ENCODE measurements around the gene VIM.

Gene VIM

DNA sequence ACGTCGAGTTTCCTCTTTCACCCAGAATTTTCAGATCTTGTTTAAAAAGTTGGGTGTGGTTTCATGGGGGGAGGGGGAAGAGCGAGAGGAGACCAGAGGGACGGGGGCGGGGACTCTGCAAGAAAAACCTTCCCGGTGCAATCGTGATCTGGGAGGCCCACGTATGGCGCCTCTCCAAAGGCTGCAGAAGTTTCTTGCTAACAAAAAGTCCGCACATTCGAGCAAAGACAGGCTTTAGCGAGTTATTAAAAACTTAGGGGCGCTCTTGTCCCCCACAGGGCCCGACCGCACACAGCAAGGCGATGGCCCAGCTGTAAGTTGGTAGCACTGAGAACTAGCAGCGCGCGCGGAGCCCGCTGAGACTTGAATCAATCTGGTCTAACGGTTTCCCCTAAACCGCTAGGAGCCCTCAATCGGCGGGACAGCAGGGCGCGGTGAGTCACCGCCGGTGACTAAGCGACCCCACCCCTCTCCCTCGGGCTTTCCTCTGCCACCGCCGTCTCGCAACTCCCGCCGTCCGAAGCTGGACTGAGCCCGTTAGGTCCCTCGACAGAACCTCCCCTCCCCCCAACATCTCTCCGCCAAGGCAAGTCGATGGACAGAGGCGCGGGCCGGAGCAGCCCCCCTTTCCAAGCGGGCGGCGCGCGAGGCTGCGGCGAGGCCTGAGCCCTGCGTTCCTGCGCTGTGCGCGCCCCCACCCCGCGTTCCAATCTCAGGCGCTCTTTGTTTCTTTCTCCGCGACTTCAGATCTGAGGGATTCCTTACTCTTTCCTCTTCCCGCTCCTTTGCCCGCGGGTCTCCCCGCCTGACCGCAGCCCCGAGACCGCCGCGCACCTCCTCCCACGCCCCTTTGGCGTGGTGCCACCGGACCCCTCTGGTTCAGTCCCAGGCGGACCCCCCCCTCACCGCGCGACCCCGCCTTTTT lies at the start of gene VIM:
VIM (plus strand) TSS at position 151 of the 925 bp plus-strand sequence. CDS start 1,182 bp downstream, outside the sequence.
- DNase-seq (ENCODE audit: low read depth in 2 of 2): peak; percentile 81 to 84

DNA sequence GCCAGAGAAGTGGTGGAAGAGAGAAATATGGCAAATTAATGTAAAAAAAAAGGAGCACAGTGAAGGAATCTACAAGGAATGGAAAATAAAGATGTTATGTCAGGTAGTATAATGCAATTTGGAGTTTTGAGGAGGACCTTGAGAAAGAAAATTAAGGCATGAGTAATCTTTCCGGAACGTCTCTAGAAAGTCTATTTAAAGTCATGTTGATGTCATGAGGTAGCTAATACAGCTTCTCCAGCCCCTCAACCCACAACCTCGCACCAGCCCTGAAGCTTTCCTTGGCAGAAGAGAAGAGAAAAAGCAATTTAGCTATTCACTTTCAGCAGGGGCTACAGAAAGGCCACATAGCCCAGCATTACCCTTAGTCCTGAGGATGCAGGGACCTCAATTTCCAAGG lies 49.0 kb upstream of the VIM start:
- DNase-seq (ENCODE audit: low read depth in 2 of 2): no peak

DNA sequence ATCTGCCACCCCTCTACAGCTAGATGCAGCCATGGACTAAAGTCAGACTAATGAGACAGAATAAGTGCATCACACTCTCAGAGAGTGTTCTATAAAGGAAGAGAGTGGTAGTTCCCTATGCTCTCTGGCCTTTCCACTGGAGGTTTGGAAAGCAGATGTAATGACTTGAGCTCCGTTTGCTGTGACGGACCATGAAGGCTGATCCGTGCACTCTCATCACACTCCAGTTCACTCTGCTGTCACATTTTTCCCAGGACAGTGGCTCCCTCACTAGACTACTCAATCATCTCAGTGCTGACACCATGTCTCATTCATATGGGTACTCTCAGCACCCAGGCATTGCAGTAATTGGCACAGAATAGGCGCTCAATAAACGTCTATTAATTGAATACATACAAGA lies 46.9 kb upstream of the VIM start:
- DNase-seq (ENCODE audit: low read depth in 2 of 2): no peak

DNA sequence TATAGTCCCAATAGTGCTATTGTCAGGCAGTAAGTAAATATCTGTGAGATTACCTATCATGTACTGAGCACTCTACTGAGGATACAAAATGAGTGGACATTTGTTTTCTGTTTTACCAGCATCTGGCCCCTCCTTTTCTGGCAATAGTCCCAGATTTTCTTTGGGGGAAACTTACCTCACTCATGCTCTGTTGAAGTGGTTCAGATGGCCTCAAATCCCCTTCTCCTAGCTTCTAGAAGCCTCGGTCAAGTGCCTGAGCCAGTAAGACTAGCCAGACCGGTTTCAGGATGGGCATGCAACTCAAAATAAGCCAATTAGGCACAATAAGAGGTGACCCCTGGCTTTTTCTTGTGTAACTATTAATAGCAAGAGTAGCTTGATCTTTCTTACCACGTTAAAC lies 46.3 kb upstream of the VIM start:
- no peak for DNase-seq (ENCODE audit: low read depth in 2 of 2)

DNA sequence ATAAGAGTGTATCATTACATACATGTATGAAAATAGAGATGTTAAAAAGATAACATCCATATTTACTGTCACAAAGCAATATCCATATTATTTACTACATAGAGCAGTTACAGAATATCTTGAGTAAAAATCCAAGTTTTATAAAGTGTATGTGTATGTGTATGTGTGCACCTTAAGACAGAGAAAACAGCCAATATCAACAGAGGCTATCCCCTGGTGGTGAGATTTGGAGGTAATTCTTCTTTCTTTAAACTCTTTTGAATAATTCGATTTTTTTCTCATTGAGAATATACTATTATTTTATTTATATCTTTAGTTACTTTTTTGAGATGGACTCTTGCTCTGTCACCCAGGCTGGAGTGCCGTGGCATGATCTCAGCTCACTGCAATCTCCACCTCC lies 44.9 kb upstream of the VIM start:
- no peak for DNase-seq (ENCODE audit: low read depth in 2 of 2)

DNA sequence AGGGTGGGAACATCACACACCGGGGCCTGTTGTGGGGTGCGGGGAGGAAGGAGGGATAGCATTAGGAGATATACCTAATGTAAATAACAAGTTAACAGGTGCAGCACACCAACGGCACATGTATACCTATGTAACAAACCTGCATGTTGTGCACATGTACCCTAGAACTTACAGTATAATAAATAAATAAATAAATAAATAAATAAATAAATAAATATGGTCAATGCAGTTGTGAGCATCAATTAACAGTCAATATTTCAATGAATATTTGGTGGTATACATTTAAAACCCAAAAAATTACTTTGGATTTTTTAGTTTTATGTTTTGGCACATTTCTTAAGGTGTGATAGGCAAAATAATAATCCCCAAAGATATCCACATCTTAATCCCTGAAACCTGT lies 42.2 kb upstream of the VIM start:
- DNase-seq (ENCODE audit: low read depth in 2 of 2): no peak

DNA sequence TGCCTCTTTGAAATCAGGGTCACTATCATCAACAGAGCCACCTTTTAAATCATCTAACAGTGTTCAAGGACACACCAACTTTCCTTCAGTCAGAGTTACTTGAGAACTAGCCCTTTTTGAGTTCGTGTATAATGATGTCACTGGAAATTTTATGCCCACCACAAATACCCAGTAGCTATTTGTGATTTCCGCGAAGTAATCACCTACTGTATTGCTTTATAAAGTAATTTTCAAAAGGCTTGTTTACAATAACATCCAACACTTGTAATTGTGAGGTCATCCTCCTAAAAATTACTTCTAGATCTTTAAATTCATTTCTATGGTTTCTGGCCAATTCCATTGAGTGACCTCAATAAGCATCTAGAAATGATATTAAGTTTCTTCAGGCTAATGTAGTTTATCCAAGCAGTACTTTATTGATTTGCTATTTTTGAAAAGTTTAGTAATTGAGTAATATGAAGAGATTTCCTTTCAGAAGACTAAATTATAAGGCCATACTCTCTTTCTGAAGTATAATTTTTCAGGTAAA lies 39.3 kb upstream of the VIM start:
- DNase-seq (ENCODE audit: low read depth in 2 of 2): no peak

DNA sequence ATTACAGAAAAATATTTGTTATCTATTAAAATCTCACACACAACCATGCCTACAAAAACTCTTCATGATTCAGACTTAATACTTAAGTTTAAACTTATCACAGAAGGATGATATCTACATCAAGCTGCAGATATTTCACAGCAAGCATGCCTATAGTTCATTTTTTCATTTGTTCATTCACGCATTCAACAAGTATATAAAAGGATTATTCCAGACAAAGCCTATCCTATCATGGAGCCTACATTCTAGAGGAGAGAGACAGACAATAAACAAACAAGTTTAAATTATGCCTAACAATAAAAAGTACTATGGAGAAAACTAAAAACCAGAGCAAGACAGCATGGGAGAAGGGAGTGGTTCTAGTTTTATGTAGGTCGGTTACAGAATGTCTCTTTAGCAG lies 37.4 kb upstream of the VIM start:
- DNase-seq (ENCODE audit: low read depth in 2 of 2): no peak

DNA sequence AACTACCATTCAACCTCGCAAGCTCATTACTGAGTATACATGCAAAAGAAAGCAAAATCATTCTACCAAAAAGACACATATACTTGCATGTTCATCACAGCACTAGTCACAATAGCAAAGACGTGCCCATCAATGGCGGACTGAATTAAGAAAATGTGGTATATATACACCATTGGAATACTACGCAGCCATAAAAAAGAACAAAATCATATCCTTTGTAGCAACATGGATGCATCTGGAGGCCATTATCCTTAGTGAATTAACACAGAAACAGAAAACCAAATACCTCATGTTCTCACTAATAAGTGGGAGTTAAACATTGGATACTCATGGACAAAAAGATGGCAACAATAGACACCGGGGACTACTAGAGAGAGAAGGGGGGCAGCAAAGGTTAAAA lies 33.0 kb upstream of the VIM start:
- DNase-seq (ENCODE audit: low read depth in 2 of 2): no peak

DNA sequence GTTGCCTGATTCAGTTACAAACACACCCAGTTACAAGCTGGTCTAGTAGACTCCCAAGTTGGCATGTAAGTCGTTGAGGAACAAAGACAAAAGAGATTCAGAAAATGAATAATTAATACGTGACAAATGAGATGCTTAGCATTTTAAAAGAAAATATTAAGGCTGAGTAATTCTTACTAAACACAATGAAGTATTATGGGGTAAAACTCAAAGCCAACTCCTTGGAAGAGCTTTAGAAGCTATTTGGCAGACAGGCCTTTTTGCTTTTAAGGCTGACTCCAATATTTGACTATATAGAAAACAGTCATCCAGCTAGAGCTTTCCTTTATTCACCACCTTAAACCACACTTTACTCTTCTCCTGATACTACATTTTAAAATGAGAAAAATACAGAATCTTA lies 32.0 kb upstream of the VIM start:
- DNase-seq (ENCODE audit: low read depth in 2 of 2): no peak

DNA sequence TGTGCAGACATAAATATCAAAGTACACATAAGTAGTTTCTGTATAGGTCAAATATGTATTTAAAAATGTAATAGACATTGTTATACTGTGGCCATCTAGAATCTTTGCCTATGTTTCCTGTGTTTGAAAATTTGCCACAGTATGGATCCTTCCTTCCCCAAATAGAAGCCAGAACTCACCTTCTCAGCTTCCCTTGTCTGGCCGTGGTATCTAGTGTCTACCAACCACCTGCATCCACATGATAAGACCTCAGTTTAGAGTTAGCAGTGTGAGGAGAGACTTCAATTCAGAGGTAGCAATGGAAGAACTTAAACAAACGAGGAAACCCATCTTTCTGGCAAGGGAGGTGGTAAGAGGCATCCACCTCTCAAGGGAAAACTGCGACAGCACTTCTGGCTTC lies 31.5 kb upstream of the VIM start:
- DNase-seq (ENCODE audit: low read depth in 2 of 2): no peak

DNA sequence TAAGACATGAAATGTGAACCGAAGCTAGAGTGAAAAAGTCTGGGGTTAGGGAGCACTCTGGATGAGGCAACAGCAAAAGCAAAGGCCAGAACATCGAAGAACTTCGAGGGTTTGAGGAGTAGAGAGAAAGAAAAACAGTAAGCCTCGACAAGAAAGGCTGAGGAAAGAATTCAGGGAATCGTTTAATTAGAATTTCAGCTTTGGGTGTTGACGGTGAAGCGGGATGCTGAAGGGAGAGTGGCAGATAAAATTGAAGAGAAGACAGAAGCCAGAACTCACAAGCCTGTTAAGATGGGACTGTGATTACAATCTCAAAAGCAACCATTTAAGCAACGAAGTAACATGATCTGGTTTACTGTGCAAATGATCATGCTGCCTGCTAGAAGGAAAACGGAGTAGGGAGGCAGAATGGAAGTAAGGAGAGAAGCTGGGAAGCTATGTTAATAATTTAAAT lies 28.7 kb upstream of the VIM start:
- DNase-seq (ENCODE audit: low read depth in 2 of 2): no peak

DNA sequence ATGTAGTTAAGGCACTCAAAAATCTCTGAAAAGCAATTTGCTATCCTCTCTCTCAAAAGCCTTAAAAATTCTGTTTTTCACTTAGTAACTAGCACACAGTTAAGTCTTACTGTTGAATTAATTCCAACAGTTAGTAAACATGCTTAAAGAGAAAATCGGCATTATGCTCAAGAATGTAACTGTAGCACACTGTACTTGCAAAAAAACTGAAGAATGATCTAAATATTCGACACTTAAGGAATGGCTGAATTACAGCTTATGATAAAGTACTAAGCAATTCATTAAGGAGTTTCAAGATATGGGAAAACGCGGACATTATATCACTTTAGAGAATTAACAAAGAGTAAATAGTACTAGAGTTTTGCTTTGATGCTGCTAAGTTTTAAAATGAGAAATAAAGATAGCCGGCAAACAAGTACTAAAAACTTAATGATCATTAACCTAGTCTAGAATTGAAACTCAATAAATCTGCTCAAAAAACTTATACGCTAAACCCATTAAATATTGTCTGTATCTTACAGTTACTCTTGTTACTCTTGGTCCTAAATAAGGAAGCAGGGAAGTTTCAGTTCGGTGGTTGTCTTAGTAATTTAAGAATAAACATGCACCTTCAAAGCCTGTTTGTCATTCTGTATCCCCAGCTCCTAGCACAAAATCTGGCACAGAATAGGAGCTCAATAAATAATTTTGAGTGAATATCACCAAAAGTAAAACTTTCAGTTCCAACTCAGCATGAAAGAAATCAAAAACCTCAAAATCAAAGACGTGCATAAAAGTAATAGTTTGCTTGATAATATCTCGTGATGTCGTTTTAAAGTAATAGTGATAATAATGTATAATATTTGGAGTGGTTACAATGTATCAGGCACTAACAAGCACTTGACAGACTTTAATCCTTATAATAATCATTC lies 27.8 kb upstream of the VIM start:
- no peak for DNase-seq (ENCODE audit: low read depth in 2 of 2)

DNA sequence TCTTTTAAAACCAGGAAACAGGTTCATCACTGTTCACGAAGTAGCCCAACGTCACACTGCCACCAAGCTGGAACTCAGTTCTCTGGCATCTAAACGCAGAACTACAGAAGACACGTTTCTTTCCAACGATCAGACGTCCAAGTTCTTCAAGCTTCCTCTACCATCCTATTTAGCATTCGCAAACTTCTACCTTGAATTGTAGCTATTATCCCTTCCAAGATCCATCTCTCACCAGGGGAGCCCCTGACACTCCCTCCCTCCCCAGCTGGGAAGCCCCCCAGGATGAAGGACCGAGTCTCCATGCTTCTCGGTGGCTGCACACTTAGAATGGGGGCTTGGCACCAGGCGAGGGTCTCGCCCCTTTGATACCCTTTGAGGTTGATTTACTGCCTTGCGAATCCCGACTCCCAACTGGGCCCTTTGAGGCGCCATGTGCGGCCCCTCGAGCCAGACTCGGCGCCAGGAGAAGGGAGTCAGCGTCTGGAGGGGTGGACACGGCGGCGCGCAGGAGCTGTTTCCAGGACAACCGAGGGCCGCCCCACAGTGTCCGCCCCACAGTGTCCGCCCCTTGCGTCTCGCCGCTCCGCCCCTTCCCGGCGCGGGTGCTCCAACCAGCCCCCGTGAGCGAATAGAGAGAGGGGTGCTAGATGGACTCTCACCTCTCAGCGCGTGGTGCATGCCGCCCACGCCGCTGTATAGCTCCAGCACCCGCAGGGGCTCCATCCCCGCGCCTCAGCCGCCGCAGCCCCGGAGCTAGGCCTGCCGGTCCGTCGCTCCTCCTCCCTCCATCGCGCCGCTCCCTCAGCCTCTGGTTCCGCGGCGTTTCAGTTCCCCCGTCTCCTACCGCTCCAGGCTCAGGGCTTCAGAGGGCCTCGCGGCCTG lies 26.9 kb upstream of the VIM start, which contains the start of gene TRDMT1:
TRDMT1 (minus strand) TSS at position 761 of the 882 bp plus-strand sequence; CDS start at position 723, 38 bp downstream.
- peak; percentile 76 to 77 for DNase-seq (ENCODE audit: low read depth in 2 of 2)

DNA sequence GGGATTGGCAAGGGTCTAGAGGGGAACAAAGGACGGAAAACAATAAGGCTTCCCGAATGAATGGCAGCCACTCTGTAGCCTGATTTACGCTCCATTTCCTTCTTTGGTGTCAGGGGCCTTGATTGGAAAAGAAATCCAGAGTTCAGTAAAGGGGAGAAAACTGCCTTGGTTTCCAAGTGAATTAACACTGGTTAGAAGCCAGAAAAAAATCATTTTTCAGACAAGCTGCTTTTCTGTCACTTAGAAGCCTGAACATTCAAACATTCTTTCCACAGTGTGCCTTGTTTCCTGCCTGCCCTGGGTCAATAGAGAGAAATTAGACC lies 26.3 kb upstream of the VIM start:
- no peak for DNase-seq (ENCODE audit: low read depth in 2 of 2)

DNA sequence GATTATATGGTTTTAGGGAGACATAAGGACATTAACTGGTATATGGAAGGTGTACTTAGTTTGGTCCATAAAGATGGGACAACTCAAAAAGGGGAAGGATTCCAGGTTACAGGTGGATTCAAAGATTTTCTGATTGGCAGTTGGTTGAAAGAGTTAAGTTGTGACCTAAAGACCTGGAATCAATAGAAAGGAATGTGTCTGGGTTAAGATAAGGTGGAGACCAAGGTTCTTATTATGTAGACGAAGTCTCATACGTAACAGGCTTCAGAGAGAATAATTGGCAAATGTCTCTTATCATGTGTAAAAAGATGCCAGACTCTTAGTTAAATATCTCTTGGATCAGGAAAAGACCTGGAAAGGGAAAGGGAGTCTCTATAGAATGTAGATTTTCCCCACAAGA lies 25.5 kb upstream of the VIM start:
- no peak for DNase-seq (ENCODE audit: low read depth in 2 of 2)

DNA sequence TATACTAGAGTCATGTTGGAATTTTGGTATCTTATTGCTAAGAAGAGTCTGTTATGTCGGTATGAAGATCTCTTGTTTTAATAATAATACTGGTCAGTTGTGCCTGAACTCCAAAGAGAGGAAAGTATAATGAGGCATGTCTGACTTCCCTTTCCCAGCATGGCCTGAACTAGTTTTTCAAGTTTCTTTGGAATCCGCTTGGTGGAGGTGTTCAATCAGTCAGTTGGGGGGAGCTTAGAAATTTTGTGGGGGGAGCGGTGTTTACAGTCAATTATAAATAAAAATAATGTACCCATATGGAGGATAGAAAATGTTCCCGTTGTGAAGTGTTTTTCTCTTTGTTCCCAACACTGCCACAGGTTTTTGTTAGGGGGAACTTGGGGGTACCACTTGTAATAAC lies 25.0 kb upstream of the VIM start:
- DNase-seq (ENCODE audit: low read depth in 2 of 2): no peak

DNA sequence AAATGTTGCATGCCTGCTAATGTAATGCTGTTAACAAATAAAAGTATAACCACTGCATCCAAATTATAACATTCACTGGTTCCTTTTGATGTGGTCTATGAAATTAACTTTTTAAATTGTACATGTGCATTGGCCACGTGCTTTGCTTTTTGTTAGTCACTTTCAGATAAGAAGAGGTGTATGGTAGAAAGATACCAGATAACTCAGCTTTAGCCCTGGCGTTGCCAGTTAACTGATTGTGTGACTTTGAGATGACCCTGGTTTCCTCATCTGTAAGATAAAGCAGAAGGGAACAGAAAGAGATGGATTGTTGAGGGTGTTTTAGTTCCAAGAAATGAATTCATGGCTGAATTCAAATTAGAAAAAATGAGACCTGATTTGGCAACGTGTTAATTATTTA lies 24.6 kb upstream of the VIM start:
- DNase-seq (ENCODE audit: low read depth in 2 of 2): no peak

DNA sequence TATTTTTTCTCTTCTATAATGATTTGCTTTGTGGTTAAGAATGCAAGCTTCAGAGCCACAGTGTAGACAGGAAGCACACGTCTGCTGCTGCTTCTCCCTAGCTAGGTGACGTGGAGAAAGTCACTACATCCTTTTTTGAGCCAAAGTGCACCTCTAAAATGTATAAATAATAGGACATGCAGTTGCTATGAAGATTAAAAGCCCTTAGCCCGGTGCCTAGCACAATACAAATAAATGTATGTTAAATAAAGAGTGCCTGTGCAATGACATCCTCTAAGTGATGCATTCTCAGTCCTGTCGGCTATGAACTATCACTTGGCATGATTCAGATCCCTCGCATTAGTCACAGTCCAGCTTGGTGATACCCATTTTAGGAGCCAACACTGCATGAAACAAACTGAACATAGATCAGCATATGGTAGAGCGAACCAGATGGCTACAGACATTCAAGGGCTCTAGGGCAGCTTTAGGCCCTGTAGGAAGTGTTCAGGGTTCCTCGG lies 21.8 kb upstream of the VIM start:
- no peak for DNase-seq (ENCODE audit: low read depth in 2 of 2)

DNA sequence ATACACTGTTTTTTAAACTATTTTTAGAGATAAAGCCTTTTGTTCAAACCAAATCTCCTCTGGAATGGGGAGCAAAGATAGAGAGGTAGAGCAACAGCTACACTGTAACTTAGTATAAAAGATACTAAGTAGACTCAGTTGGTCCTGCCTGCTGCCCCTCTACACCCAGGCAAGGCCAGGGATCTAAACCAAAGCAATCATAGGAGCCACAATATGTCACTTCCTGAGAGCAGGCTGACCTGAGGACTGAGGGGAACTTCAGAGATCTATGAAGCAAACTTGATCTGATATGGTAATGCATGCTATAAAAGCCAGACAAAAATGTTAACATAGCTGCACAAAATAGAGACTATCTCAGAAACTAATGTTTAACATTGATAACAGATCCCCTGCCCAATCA lies 19.6 kb upstream of the VIM start:
- DNase-seq (ENCODE audit: low read depth in 2 of 2): no peak

DNA sequence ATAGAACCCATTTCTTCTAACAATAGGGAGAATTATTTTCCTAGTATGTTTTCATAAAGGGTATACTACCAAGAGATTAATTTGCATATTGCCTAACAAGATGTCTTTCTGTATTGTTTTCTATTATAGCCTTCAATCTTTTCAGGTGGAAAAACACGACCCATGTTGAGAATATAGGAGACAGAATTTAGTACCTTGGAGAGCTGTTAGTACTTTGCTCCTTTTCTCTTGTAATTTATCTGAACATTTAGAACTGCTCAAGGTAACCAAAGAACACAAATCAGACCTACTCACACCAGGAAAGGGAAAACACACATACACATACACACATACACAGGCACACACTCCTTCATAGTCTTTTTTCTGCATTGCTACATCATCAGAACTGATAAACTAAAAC lies 18.7 kb upstream of the VIM start:
- no peak for DNase-seq (ENCODE audit: low read depth in 2 of 2)
